ENCODE measurements around the gene JAML. TPM values are rescaled to one million over a fixed set of nuclear protein-coding genes. Genes with fewer than 3 reads are reported as not detected.

Gene JAML
- total and polyA plus RNA-seq, 9 of the 15 experiments (the other 6 are each of a cell fraction or from before 2014, with no cell fraction given): 0.05 to 0.32 (median 0.22) TPM; not detected in 4

DNA sequence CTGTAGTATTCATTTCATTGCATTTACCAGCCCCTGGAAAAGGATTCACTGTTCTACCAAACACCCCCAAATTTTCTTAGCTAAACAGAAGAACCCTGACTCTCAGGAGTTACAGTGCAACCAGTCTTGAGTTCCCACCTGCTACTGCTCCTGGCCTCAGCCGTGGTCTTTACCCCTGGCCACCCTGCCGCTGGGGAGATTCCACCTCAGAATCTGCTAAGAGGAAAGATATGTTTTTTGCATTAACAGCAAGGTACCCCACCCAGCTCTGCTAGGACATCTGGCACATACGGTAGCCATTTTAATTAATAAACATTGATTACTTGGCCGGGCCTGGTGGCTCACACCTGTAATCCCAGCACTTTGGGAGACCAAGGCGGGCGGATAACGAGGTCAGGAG is 9.0 kb downstream of the JAML start:
- DNase-seq (ENCODE audit: extremely low read depth in 1 of 4, low spot score in 3 of 4) (no peak), FAIRE-seq (no peak), ATAC-seq (no peak)
- Histone ChIP-seq H2AFZ (ENCODE audit: low read depth, low read length) (no peak overlapping the region), H4K20me1 (replicated peaks; ENCODE audit: control insufficient read depth, insufficient read depth, low read length) (no peaks in the 10 kb centered on the region), H3K79me2 (ENCODE audit: control insufficient read depth, insufficient read depth, low read length) (no peaks in the 10 kb centered on the region), H3K9me3 (replicated peaks; ENCODE audit: control insufficient read depth, insufficient read depth, low read depth, low read length) (no peaks in the 10 kb centered on the region), H3K27ac (ENCODE audit: extremely low read depth, low read depth, low read length) (no peak overlapping the region), H3K4me3 (no peak overlapping the region), H3K4me2 (ENCODE audit: insufficient read depth, low read length) (no peak overlapping the region), H3K4me1 (replicated peaks in 1 of 2; ENCODE audit: control insufficient read depth in 2 of 2, insufficient read depth in 2 of 2, low read length in 2 of 2) (peaks cover 0 to 5% of the 10 kb centered on the region in 2 experiments; a peak in 2 of 5 replicates), H3K27me3 (ENCODE audit: control insufficient read depth in 2 of 2, insufficient read depth in 2 of 2, low read length in 2 of 2) (peaks cover 15 to 27% of the 10 kb centered on the region in 2 experiments), H3K36me3 (ENCODE audit: control insufficient read depth, insufficient read depth, low read length) (no peaks in the 10 kb centered on the region), H3K9ac (ENCODE audit: insufficient read depth in 1 of 2, low read depth in 2 of 2, low read length in 2 of 2) (no peak overlapping the region), H3K9me1 (ENCODE audit: control insufficient read depth, insufficient read depth, low read length) (no peaks in the 10 kb centered on the region)
- WGBS (ENCODE audit: insufficient coverage, low coverage, missing lambda C conversion rate): 9% methylated on average over 7 of the region's 7 CpGs
- BruUV-seq (replicated peaks): no TSS peak
- POLR2A ChIA-PET: interaction anchor here (1.0 kb wide), 1 partner anchor 23 kb away, joined by 3 read pairs; no protein-coding TSS in a partner anchor
- CTCF ChIA-PET (ENCODE audit: low intra/inter-chr PET ratio): no interaction called here
- TF ChIP-seq ZNF507 (tag; conservative IDR thresholded peaks at IDR 0.05) (no peak), ZNF184 (CRISPR knock-in tag; IDR thresholded peaks at IDR 0.05) (no peak), BRD4 (IDR thresholded peaks at IDR 0.05) (no peak), ESRRA (IDR thresholded peaks at IDR 0.05; ENCODE audit: borderline replicate concordance, low read depth) (no peak), ZNF707 (CRISPR knock-in tag; conservative IDR thresholded peaks at IDR 0.05) (no peak)
- TF ChIP-seq, protein P1, sequence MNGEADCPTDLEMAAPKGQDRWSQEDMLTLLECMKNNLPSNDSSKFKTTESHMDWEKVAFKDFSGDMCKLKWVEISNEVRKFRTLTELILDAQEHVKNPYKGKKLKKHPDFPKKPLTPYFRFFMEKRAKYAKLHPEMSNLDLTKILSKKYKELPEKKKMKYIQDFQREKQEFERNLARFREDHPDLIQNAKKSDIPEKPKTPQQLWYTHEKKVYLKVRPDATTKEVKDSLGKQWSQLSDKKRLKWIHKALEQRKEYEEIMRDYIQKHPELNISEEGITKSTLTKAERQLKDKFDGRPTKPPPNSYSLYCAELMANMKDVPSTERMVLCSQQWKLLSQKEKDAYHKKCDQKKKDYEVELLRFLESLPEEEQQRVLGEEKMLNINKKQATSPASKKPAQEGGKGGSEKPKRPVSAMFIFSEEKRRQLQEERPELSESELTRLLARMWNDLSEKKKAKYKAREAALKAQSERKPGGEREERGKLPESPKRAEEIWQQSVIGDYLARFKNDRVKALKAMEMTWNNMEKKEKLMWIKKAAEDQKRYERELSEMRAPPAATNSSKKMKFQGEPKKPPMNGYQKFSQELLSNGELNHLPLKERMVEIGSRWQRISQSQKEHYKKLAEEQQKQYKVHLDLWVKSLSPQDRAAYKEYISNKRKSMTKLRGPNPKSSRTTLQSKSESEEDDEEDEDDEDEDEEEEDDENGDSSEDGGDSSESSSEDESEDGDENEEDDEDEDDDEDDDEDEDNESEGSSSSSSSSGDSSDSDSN (IDR thresholded peaks at IDR 0.05; ENCODE audit: borderline replicate concordance in 1 of 2, low read depth in 2 of 2, low read length in 2 of 2): no peak
- intact Hi-C loops (cut with micrococcal nuclease): no loop called here
- in situ Hi-C loops (cut with MboI): no loop called here
